GM21723 (cell line): ENCODE results near the gene NDC1.

ENCODE experiments used
- ATAC-seq: cut with Tn5 transposase; IDR thresholded peaks from one replicate; pipeline ENCODE4 v1.9.1; 2021; ENCODE audit warnings: mild to moderate bottlenecking, moderate library complexity; ENCODE audit not compliant: unreplicated experiment

NDC1 gene

DNA sequence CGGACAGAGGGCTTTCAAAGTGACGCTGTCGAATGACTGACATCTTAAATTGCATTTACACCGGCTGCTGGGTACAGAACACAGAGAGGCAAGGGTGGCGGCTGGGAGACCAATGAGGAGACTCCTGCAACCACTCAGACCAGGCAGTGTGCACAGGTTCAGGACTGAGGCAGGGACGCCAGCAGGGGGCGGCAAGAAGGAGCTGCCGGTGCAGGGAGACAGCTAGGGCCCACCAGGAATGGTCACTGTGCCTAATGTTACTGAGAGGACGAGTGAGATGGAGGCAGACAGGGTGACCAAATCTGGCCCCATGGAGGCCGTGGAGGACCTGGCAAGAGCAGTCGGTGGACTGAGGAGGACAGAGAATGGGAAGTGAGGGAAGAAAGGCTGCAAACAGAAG, 122.6 kb downstream of the NDC1 start:
- no peak for ATAC-seq
